Right forelimb (tissue), 1 donor: ENCODE measurements around the gene TOP2A.

Experiments used
- DNase-seq: peaks from one replicate; pipeline ENCODE4 v3.0.0-alpha.2; 2018

Gene TOP2A

GRCh38 chr17:40345161-40345993 is 72.3 kb downstream of the TOP2A start:
- peak; percentile 89 for DNase-seq

- no peak for DNase-seq
Measured at GRCh38 chr17:40344421-40345160, 73.1 kb downstream of the TOP2A start.

GRCh38 chr17:40343219-40344119 is 74.2 kb downstream of the TOP2A start:
- DNase-seq, result no peak

- no peak for DNase-seq
Measured at GRCh38 chr17:40342504-40343218, 75.0 kb downstream of the TOP2A start.

GRCh38 chr17:40341808-40342503 is 75.7 kb downstream of the TOP2A start:
- DNase-seq, result peak; percentile 90

GRCh38 chr17:40340880-40341807 is 76.6 kb downstream of the TOP2A start:
- DNase-seq, result peak; percentile 83

GRCh38 chr17:40340327-40340726 is 77.4 kb downstream of the TOP2A start:
- no peak for DNase-seq

- no peak for DNase-seq
Measured at GRCh38 chr17:40338941-40339649, 78.6 kb downstream of the TOP2A start.
